GM23248 (cell line): Measurements from ENCODE around the gene VPS26C.

Source experiments
- EZH2 ChIP-seq: fragments of 200-600 bp; sonication (generic); IDR thresholded peaks from 2 replicates; pipeline ENCODE4 v1.6.1; 2018; ENCODE audit warnings: antibody characterized with exemption, mild to moderate bottlenecking; ENCODE audit not compliant: insufficient read depth, poor library complexity, severe bottlenecking
- EZH2phosphoT487 ChIP-seq: fragments of 200-600 bp; sonication (generic); IDR thresholded peaks from 2 replicates; pipeline ENCODE4 v1.6.1; 2018; ENCODE audit warnings: antibody characterized with exemption, moderate library complexity, mild to moderate bottlenecking, low read depth; ENCODE audit not compliant: insufficient read depth

GRCh38 chr21:37297364-37297763 is 30.2 kb upstream of the VPS26C start:
- no peak for TF ChIP-seq EZH2phosphoT487
- TF ChIP-seq EZH2, result no peak
